ENCODE results near the gene TYK2. TPM values are rescaled to one million over a fixed set of nuclear protein-coding genes. Genes with fewer than 3 reads are reported as not detected.

The TYK2 gene
- total RNA-seq, 6 donors from 2014 or later: 91.5 to 569 (median 152) TPM

DNA sequence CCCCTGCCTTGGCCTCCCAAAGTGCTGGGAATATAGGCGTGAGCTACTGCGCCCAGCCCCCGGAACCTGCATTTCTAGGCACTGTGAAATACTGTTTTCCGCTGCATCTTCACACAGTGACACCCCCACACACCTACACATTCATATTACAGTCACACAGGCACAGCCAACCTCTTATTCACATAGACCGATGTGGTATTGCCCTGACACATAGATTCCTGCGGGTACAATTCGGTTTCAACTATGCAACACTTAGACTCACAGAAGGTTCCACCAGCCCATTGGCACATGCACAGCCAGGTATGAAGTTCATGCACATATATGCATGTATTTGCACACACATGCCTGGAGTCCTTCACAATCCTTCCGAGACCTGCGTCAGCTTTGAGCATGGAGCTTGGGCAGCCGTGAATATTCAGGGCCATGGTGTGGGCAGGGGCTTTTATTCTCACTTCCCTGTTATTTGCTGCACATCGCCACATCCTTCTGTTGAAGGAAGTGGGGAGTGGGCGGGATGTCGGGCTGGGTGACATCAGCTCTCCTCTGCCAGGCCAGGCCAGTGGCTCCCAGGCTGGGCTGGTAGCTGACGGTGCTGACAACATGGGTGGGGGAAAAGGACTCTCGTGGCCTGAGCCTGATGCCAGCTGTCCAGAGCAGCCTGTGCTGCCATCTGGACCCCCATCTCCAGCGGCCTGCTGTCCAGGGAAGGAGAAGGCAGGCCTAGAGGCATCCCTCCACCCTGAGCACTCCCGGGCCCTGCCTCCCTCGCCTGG lies 28.3 kb upstream of the TYK2 start:
- peaks cover 32 to 61% (median 42%) of the 10 kb centered on the region in 4 donors for H3K4me1 ChIP-seq
- no peaks in the 10 kb centered on the region for H3K9me3 ChIP-seq
- peak overlapping the region; percentile 19 to 73 (median 58) for H3K27ac ChIP-seq
- no peaks in the 10 kb centered on the region for H3K36me3 ChIP-seq
- DNase-seq (peak; percentile 76 to 79), ATAC-seq (ENCODE audit: low FRiP score in 2 of 2) (peak; percentile 53 to 63)
- no peak overlapping the region for H3K4me3 ChIP-seq
- H3K27me3 ChIP-seq: peaks cover 0 to 13% (median 7%) of the 10 kb centered on the region in 4 donors
- WGBS, 2 donors: 49 to 72% methylated on average over 14 to 15 of the region's 18 CpGs
- TF ChIP-seq EP300 (IDR thresholded peaks at IDR 0.05) (no peak), POLR2AphosphoS5 (IDR thresholded peaks at IDR 0.05) (peak; percentile 11 to 60), POLR2A (IDR thresholded peaks at IDR 0.05) (peak in 1 of 4 donors; percentile 40)
- TF ChIP-seq, protein P1, sequence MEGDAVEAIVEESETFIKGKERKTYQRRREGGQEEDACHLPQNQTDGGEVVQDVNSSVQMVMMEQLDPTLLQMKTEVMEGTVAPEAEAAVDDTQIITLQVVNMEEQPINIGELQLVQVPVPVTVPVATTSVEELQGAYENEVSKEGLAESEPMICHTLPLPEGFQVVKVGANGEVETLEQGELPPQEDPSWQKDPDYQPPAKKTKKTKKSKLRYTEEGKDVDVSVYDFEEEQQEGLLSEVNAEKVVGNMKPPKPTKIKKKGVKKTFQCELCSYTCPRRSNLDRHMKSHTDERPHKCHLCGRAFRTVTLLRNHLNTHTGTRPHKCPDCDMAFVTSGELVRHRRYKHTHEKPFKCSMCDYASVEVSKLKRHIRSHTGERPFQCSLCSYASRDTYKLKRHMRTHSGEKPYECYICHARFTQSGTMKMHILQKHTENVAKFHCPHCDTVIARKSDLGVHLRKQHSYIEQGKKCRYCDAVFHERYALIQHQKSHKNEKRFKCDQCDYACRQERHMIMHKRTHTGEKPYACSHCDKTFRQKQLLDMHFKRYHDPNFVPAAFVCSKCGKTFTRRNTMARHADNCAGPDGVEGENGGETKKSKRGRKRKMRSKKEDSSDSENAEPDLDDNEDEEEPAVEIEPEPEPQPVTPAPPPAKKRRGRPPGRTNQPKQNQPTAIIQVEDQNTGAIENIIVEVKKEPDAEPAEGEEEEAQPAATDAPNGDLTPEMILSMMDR (IDR thresholded peaks at IDR 0.05): no peak

DNA sequence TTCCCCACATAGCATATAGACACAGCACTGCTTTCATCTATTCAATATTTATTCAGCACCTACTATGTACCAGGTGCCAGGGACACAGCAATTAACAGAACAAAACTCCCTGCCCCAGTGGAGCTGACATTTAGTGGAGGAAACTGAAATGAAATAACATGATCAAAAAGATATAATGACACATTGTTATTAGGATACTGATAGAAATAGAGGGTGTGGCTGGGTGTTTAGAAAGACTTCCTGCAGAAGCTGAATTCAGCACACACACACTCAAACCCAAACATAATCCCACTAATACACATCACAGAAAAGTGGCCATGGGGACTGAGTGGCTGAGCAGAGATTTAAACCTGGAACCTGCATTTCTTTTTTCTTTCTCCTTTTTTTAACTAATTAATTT lies 26.7 kb upstream of the TYK2 start:
- H3K27me3 ChIP-seq: peaks cover 0 to 13% (median 7%) of the 10 kb centered on the region in 4 donors
- H3K27ac ChIP-seq: peak overlapping the region in 1 of 4 donors; percentile 37
- no peak for TF ChIP-seq POLR2AphosphoS5 (IDR thresholded peaks at IDR 0.05)
- TF ChIP-seq POLR2A (IDR thresholded peaks at IDR 0.05): no peak
- TF ChIP-seq, protein P1 (IDR thresholded peaks at IDR 0.05): no peak
- TF ChIP-seq EP300 (IDR thresholded peaks at IDR 0.05): no peak
- ATAC-seq (ENCODE audit: low FRiP score in 2 of 2) (no peak), DNase-seq (no peak)
- H3K4me3 ChIP-seq: no peak overlapping the region
- H3K9me3 ChIP-seq: no peaks in the 10 kb centered on the region
- H3K4me1 ChIP-seq: peaks cover 37 to 67% (median 47%) of the 10 kb centered on the region in 4 donors
- no peaks in the 10 kb centered on the region for H3K36me3 ChIP-seq

DNA sequence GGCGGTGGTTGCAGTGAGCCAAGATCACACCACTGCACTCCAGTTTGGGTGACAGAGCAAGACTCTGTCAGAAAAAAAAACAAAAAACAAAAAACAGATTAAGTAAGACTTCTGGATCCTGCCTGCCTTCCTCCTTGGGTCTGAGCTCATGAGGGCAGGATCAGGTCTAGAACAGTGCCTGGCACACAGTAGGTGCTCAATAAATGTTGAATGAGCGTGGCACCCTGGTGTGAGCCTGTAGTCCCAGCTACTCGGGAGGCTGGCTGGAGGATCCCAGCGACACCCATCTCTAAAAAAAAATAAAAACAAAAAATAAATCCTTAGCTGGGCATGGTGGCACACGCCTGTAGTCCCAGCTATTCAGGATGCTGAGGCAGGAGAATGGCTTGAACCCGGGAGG lies 25.8 kb upstream of the TYK2 start:
- TF ChIP-seq POLR2AphosphoS5 (IDR thresholded peaks at IDR 0.05) (no peak), POLR2A (IDR thresholded peaks at IDR 0.05) (no peak), EP300 (IDR thresholded peaks at IDR 0.05) (no peak)
- TF ChIP-seq, protein P1 (IDR thresholded peaks at IDR 0.05): no peak
- H3K4me1 ChIP-seq: peaks cover 42 to 73% (median 54%) of the 10 kb centered on the region in 4 donors
- no peaks in the 10 kb centered on the region for H3K9me3 ChIP-seq
- no peak overlapping the region for H3K27ac ChIP-seq
- H3K27me3 ChIP-seq: peaks cover 0 to 13% (median 7%) of the 10 kb centered on the region in 4 donors
- H3K36me3 ChIP-seq: no peaks in the 10 kb centered on the region
- ATAC-seq (ENCODE audit: low FRiP score in 2 of 2) (no peak), DNase-seq (no peak)
- WGBS, 2 donors: 82 to 85% methylated on average over 6 of the region's 6 CpGs
- no peak overlapping the region for H3K4me3 ChIP-seq

DNA sequence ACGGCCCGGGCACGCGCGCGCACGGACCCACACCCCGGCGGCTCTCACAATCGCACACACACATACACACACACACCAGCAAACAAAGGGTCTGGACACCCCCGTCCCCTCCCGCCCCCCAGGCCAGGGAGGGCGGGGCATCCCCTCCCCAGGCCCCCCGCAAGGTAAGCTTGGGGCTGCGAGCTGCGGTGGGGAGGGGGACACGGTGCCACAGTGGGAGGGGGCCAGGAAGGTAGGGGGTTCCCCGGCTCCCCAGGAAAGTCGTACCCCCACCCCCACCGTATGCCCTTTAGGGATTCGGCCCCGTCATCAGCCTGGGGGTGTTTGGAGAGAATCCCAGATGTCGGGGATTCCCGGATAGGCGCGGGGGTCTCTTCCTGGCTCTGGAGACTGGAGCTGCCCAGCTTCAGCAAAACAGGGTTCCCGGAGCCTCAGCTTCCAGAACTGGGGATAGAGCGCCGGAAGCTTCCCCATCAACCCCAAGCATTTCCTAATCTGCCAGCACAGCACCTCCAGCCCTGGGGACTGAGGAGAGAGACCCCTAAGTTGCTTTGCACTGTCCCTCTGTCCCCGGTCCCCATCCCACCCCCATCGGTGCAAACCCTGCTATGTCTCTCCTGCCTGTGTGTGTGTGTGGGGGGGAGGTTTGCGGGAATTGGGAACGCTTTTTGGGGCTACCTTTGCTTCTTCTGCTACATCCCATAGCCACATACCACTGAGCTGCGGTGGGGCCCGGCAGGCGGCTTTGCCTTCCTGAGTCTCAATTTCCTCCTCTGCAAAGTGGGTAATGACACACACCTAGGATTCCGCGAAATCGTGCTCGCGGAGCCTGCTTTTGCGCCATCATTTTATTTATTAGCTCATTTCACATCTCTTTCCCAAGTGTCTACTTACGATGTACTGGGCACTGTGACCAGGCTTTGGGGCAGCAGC lies 24.8 kb upstream of the TYK2 start:
- WGBS, 2 donors: 8 to 16% methylated on average over 27 to 32 of the region's 43 CpGs
- H3K4me1 ChIP-seq: peaks cover 51 to 83% (median 64%) of the 10 kb centered on the region in 4 donors
- DNase-seq (peak in 1 of 2 donors; percentile 90), ATAC-seq (ENCODE audit: low FRiP score in 2 of 2) (peak in 1 of 2 donors; percentile 1)
- TF ChIP-seq, protein P1 (IDR thresholded peaks at IDR 0.05): no peak
- TF ChIP-seq EP300 (IDR thresholded peaks at IDR 0.05) (no peak), POLR2A (IDR thresholded peaks at IDR 0.05) (no peak), POLR2AphosphoS5 (IDR thresholded peaks at IDR 0.05) (no peak)
- H3K9me3 ChIP-seq: no peaks in the 10 kb centered on the region
- peak overlapping the region in 2 of 4 donors; percentile 86 to 91 for H3K27ac ChIP-seq
- H3K36me3 ChIP-seq: peaks cover 0 to 9% (median 0%) of the 10 kb centered on the region in 4 donors
- H3K4me3 ChIP-seq: peak overlapping the region in 3 of 4 donors; percentile 70 to 97 (median 79)
- H3K27me3 ChIP-seq: peaks cover 0 to 13% (median 7%) of the 10 kb centered on the region in 4 donors
